Fibroblast of skin of back (primary cell): Measurements from ENCODE around the gene ST8SIA5.

ENCODE experiments used
- DNase-seq: peaks from one replicate; pipeline ENCODE4 v3.0.0-alpha.2; 2013

The ST8SIA5 gene

GRCh38 chr18:46705521-46705920 is 51.3 kb downstream of the ST8SIA5 start:
- DNase-seq, result no peak

GRCh38 chr18:46704816-46705215 is 52.0 kb downstream of the ST8SIA5 start:
- DNase-seq, result no peak

- DNase-seq, result no peak
Observed at GRCh38 chr18:46704189-46704588, 52.7 kb downstream of the ST8SIA5 start.

- DNase-seq, result no peak
Observed at GRCh38 chr18:46702471-46702870, 54.4 kb downstream of the ST8SIA5 start.

- no peak for DNase-seq
Observed at GRCh38 chr18:46700066-46700824, 56.6 kb downstream of the ST8SIA5 start.

GRCh38 chr18:46696702-46697101 is 60.2 kb downstream of the ST8SIA5 start:
- no peak for DNase-seq

GRCh38 chr18:46696268-46696667 is 60.6 kb downstream of the ST8SIA5 start:
- DNase-seq, result no peak

- DNase-seq, result no peak
Observed at GRCh38 chr18:46693996-46694395, 62.9 kb downstream of the ST8SIA5 start.

- no peak for DNase-seq
Observed at GRCh38 chr18:46688853-46689525, 67.9 kb downstream of the ST8SIA5 start.

GRCh38 chr18:46686186-46686585 is 70.7 kb downstream of the ST8SIA5 start:
- no peak for DNase-seq

GRCh38 chr18:46683252-46683651 is 73.6 kb downstream of the ST8SIA5 start:
- DNase-seq, result no peak

GRCh38 chr18:46680784-46681695 is 75.8 kb downstream of the ST8SIA5 start:
- no peak for DNase-seq

- no peak for DNase-seq
Observed at GRCh38 chr18:46679846-46680598, 76.8 kb downstream of the ST8SIA5 start.

GRCh38 chr18:46678785-46679399 is 78.0 kb downstream of the ST8SIA5 start:
- no peak for DNase-seq

- DNase-seq, result no peak
Observed at GRCh38 chr18:46678041-46678440, 78.8 kb downstream of the ST8SIA5 start.

GRCh38 chr18:46677611-46678010 is 79.2 kb downstream of the ST8SIA5 start:
- no peak for DNase-seq

- no peak for DNase-seq
Observed at GRCh38 chr18:46676182-46676835, 80.5 kb downstream of the ST8SIA5 start.

GRCh38 chr18:46675112-46675511 is 81.7 kb downstream of the ST8SIA5 start:
- DNase-seq, result no peak

- DNase-seq, result no peak
Observed at GRCh38 chr18:46672062-46672970, 84.5 kb downstream of the ST8SIA5 start.

GRCh38 chr18:46668694-46669093 is 88.2 kb downstream of the ST8SIA5 start:
- DNase-seq, result no peak
